Endodermal cell (in vitro differentiated cells): Measurements from ENCODE around the gene CEBPE. TPM values are rescaled to one million over a fixed set of nuclear protein-coding genes. Genes with fewer than 3 reads are reported as not detected.

ENCODE experiments used
- DNase-seq: peaks from one replicate; pipeline ENCODE4 v3.0.0-alpha.2; 2017
- H3K27ac ChIP-seq: 2 replicates; pipeline ENCODE4 v1.5.1; 2013; ENCODE audit warnings: mild to moderate bottlenecking, low read depth, low read length, moderate library complexity
- H3K27me3 ChIP-seq: 2 replicates; pipeline ENCODE4 v1.6.1; 2013; ENCODE audit warnings: mild to moderate bottlenecking, low read length, moderate library complexity; ENCODE audit not compliant: insufficient read depth, control insufficient read depth, poor library complexity, severe bottlenecking
- H3K36me3 ChIP-seq: 2 replicates; pipeline ENCODE4 v1.7.0; 2013; ENCODE audit warnings: mild to moderate bottlenecking, low read length, moderate library complexity; ENCODE audit not compliant: control insufficient read depth, insufficient read depth
- H3K4me1 ChIP-seq: one replicate; pipeline ENCODE4 v1.7.0; 2013; ENCODE audit warnings: low read length; ENCODE audit not compliant: control insufficient read depth, insufficient read depth
- H3K4me3 ChIP-seq: 2 replicates; pipeline ENCODE4 v1.5.1; 2013; ENCODE audit warnings: mild to moderate bottlenecking, low read length, moderate library complexity
- H3K9ac ChIP-seq: 2 replicates; pipeline ENCODE4 v1.6.1; 2013; ENCODE audit warnings: mild to moderate bottlenecking, low read length, moderate library complexity; ENCODE audit not compliant: poor library complexity, severe bottlenecking; ENCODE audit errors: extremely low read depth
- H3K9me3 ChIP-seq: 2 replicates; pipeline ENCODE4 v1.6.1; 2013; ENCODE audit warnings: mild to moderate bottlenecking, low read length, moderate library complexity; ENCODE audit not compliant: control insufficient read depth
- H3K27ac Mint-ChIP-seq: 2 replicates; pipeline ENCODE4 v1.8.0; 2020; ENCODE audit warnings: mixed read lengths
- H3K27me3 Mint-ChIP-seq: 2 replicates; pipeline ENCODE4 v1.8.0; 2021; ENCODE audit warnings: mild to moderate bottlenecking, mixed read lengths; ENCODE audit not compliant: insufficient read depth
- H3K36me3 Mint-ChIP-seq: 2 replicates; pipeline ENCODE4 v1.8.0; 2020; ENCODE audit warnings: low read depth, mixed read lengths
- H3K4me1 Mint-ChIP-seq: 2 replicates; pipeline ENCODE4 v1.8.0; 2020; ENCODE audit warnings: mixed read lengths
- H3K4me3 Mint-ChIP-seq: 2 replicates; pipeline ENCODE4 v1.8.0; 2020; ENCODE audit warnings: mild to moderate bottlenecking, moderate library complexity, mixed read lengths
- H3K9me3 Mint-ChIP-seq: 2 replicates; pipeline ENCODE4 v1.8.0; 2020; ENCODE audit warnings: mild to moderate bottlenecking, mixed read lengths
- WGBS, 2 experiments: methylation state at CpG; one replicate each; pipeline versions ENCODE4 v1.1.5 to v1.1.7; 2013; ENCODE audit warnings: missing lambda C conversion rate in 2 of 2, mixed read lengths in 1 of 2; ENCODE audit not compliant: insufficient coverage in 1 of 2, insufficient read length in 1 of 2; 5-methylcytosine and 5-hydroxymethylcytosine counted together
- total RNA-seq, 2 donors: library from RNA; stranded (reverse); fragmentation: NEBNext Ultra II Directional in 1 of 2; extraction: Animal tissue kit (Norgen Biotek cat#: 25700) in 1 of 2; gene quantifications; 2 replicates in 1 of 2; 3 replicates in 1 of 2; pipeline ENCODE4 v1.2.1, GENCODE V29; 2021
- TF ChIP-seq, protein P1 (sequence below): fragments of 200-600 bp; sonication (generic); conservative IDR thresholded peaks from 2 replicates; pipeline ENCODE4 v1.5.0; 2021; ENCODE audit warnings: antibody characterized with exemption, mild to moderate bottlenecking

CEBPE gene
- total RNA-seq, 2 donors from 2014 or later, result not detected

- Mint-ChIP-seq H3K27ac (no peak overlapping the region), H3K4me3 (no peak overlapping the region), H3K36me3 (peaks cover 62% of the 10 kb centered on the region), H3K4me1 (peaks cover 25% of the 10 kb centered on the region), H3K27me3 (no peaks in the 10 kb centered on the region), H3K9me3 (no peaks in the 10 kb centered on the region)
- Histone ChIP-seq H3K27me3 (no peaks in the 10 kb centered on the region), H3K9ac (no peak overlapping the region), H3K4me3 (no peak overlapping the region), H3K9me3 (no peaks in the 10 kb centered on the region), H3K4me1 (no peaks in the 10 kb centered on the region), H3K36me3 (peaks cover 84% of the 10 kb centered on the region), H3K27ac (no peak overlapping the region)
- TF ChIP-seq, protein P1, sequence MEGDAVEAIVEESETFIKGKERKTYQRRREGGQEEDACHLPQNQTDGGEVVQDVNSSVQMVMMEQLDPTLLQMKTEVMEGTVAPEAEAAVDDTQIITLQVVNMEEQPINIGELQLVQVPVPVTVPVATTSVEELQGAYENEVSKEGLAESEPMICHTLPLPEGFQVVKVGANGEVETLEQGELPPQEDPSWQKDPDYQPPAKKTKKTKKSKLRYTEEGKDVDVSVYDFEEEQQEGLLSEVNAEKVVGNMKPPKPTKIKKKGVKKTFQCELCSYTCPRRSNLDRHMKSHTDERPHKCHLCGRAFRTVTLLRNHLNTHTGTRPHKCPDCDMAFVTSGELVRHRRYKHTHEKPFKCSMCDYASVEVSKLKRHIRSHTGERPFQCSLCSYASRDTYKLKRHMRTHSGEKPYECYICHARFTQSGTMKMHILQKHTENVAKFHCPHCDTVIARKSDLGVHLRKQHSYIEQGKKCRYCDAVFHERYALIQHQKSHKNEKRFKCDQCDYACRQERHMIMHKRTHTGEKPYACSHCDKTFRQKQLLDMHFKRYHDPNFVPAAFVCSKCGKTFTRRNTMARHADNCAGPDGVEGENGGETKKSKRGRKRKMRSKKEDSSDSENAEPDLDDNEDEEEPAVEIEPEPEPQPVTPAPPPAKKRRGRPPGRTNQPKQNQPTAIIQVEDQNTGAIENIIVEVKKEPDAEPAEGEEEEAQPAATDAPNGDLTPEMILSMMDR, result no peak
- DNase-seq, result no peak
- WGBS, 2 experiments, result 96 to 97% methylated on average over 4 of the region's 4 CpGs
Measured at GRCh38 chr14:23090254-23090636, 28.8 kb downstream of the CEBPE start.

DNA sequence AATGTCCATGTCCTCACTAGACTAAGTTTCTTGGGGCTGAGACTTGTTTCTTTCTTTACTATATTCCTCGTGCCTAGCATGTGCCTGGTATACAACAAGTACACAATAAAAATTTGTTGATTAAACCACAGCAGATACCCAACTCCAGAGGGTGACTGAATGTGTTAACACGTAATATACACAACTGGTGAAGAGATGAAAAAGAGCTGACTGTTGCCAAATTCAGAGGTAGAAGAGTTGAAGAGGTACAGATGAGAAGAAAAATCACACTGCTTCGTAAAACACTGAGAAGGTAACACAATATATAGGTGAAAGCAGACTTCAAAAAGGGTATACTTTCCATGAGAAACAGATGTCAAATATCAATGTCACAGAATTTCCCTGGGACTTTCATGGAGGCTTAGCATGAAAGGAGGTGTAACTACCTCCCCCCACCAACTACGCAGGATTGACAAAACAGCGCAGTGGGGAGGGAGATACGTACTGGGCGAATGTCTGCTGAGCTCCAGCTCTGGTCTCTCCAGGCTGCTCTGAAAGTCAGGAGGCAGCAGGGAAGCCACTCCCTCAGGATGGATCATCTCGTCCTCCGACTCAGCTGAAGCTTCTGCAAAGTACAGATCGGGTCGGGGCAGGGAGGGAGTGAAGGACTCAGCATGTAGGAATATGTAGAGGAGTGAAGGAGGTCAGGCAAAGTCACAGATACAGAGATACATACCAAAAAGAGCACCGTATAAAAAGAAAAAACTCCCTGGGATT is 29.4 kb downstream of the CEBPE start:
- H3K27ac Mint-ChIP-seq, result no peak overlapping the region

GRCh38 chr14:23086565-23086964 is 32.5 kb downstream of the CEBPE start:
- Histone ChIP-seq H3K36me3 (peaks cover 96% of the 10 kb centered on the region), H3K27me3 (no peaks in the 10 kb centered on the region), H3K9ac (no peak overlapping the region), H3K9me3 (no peaks in the 10 kb centered on the region), H3K4me1 (no peaks in the 10 kb centered on the region), H3K4me3 (no peak overlapping the region), H3K27ac (no peak overlapping the region)
- no peak for DNase-seq
- Mint-ChIP-seq H3K36me3 (peaks cover 70% of the 10 kb centered on the region), H3K9me3 (no peaks in the 10 kb centered on the region), H3K4me3 (no peak overlapping the region), H3K27ac (no peak overlapping the region), H3K4me1 (peaks cover 9% of the 10 kb centered on the region), H3K27me3 (no peaks in the 10 kb centered on the region)
- TF ChIP-seq, protein P1, result no peak
- WGBS, 2 experiments, result 86 to 91% methylated on average over 1 of the region's 1 CpG

More for the DNA sequence above, 29.4 kb downstream of the CEBPE start:
- no peak overlapping the region for H3K9ac ChIP-seq
- Mint-ChIP-seq H3K36me3 (peaks cover 67% of the 10 kb centered on the region), H3K4me3 (no peak overlapping the region), H3K27me3 (no peaks in the 10 kb centered on the region), H3K9me3 (no peaks in the 10 kb centered on the region), H3K4me1 (peaks cover 25% of the 10 kb centered on the region)
- 95 to 96% methylated on average over 7 to 12 of the region's 12 CpGs for WGBS, 2 experiments
- H3K27ac ChIP-seq, result no peak overlapping the region
- no peak overlapping the region for H3K4me3 ChIP-seq
- TF ChIP-seq, protein P1, result no peak
- peaks cover 90% of the 10 kb centered on the region for H3K36me3 ChIP-seq
- H3K27me3 ChIP-seq, result no peaks in the 10 kb centered on the region
- no peaks in the 10 kb centered on the region for H3K9me3 ChIP-seq
- DNase-seq, result no peak
- H3K4me1 ChIP-seq, result no peaks in the 10 kb centered on the region
